ENCODE data around the gene PDE12. TPM values are rescaled to one million over a fixed set of nuclear protein-coding genes. Genes with fewer than 3 reads are reported as not detected.

Gene PDE12, protein sequence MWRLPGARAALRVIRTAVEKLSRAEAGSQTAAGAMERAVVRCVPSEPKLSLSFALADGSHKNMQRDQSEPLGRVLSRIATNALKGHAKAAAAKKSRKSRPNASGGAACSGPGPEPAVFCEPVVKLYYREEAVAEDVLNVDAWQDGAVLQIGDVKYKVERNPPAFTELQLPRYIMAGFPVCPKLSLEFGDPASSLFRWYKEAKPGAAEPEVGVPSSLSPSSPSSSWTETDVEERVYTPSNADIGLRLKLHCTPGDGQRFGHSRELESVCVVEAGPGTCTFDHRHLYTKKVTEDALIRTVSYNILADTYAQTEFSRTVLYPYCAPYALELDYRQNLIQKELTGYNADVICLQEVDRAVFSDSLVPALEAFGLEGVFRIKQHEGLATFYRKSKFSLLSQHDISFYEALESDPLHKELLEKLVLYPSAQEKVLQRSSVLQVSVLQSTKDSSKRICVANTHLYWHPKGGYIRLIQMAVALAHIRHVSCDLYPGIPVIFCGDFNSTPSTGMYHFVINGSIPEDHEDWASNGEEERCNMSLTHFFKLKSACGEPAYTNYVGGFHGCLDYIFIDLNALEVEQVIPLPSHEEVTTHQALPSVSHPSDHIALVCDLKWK
- total RNA-seq (15.9 and 17.2 TPM in 2 replicates), polyA plus RNA-seq (8.4 and 12.7 TPM in 2 replicates)

DNA sequence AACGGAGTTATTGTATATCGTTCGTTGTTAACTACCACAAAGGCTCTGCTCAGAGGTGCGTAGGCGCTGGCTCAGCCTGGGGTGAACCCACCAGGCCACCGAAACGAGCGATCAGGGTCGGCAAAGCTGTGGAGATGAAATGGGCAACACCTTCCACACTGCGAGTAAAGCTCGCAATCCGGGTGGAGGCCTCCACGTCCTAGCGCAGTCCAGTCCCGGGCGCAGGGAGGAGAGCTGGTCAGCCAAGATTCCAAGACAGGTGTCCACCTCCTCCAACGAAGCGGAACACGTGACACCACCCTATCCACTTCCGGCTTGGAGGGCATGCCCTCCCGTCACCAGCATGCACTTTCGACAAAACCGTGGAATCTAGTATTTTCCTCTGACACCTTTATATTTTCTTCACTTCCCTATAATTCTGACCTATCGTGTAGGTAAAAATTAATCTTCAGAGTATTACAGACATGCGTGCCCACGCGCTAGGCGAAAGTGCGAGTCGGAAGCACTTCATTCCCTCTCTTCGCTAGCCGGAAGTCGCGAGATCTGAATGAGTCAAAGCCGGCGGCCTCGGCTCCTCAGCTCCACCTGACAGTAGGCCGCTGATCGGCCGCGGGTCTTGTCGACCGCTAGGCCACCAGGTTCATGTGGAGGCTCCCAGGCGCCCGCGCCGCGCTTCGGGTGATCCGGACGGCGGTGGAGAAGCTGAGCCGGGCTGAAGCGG, at the start of gene PDE12:
Gene PDE12 (plus strand): TSS at position 537 of the 721 bp plus-strand sequence. CDS start 106 bp downstream, at position 643.
- DNase-seq (ENCODE audit: low spot score) = peak; percentile 92
- Histone ChIP-seq H3K4me1 (ENCODE audit: insufficient read depth) (peaks cover 5% of the 10 kb centered on the region), H3K27ac (peak within 1 kb of the TSS; percentile 90), H3K27me3 (no peaks in the 10 kb centered on the region), H3K79me2 (peaks cover 42% of the 10 kb centered on the region), H3K4me2 (peak within 1 kb of the TSS; percentile 98), H3K4me3 (peak within 1 kb of the TSS; percentile 77), H3K9me3 (ENCODE audit: low read depth) (no peaks in the 10 kb centered on the region), H4K20me1 (ENCODE audit: insufficient read depth, poor library complexity, severe bottlenecking) (peaks cover 3% of the 10 kb centered on the region), H2AFZ (peak within 1 kb of the TSS; percentile 97), H3K36me3 (replicated peaks; ENCODE audit: insufficient read depth, low read depth) (peaks cover 3% of the 10 kb centered on the region), H3K9me2 (replicated peaks; ENCODE audit: insufficient read depth) (no peaks in the 10 kb centered on the region)
- TF ChIP-seq, protein P1, sequence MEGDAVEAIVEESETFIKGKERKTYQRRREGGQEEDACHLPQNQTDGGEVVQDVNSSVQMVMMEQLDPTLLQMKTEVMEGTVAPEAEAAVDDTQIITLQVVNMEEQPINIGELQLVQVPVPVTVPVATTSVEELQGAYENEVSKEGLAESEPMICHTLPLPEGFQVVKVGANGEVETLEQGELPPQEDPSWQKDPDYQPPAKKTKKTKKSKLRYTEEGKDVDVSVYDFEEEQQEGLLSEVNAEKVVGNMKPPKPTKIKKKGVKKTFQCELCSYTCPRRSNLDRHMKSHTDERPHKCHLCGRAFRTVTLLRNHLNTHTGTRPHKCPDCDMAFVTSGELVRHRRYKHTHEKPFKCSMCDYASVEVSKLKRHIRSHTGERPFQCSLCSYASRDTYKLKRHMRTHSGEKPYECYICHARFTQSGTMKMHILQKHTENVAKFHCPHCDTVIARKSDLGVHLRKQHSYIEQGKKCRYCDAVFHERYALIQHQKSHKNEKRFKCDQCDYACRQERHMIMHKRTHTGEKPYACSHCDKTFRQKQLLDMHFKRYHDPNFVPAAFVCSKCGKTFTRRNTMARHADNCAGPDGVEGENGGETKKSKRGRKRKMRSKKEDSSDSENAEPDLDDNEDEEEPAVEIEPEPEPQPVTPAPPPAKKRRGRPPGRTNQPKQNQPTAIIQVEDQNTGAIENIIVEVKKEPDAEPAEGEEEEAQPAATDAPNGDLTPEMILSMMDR (IDR thresholded peaks at IDR 0.05; ENCODE audit: poor library complexity) = no peak
- no peak for TF ChIP-seq EZH2 (IDR thresholded peaks at IDR 0.05; ENCODE audit: borderline replicate concordance)
- TF ChIP-seq EZH2phosphoT487 (IDR thresholded peaks at IDR 0.05; ENCODE audit: low read depth, severe bottlenecking, unreplicated experiment) = no peak
- 25% methylated on average over 54 of the region's 54 CpGs for WGBS (ENCODE audit: low lambda C conversion rate, missing lambda C conversion rate)

GRCh38 chr3:57512166-57512565, 43.9 kb upstream of the PDE12 start:
- no peaks in the 10 kb centered on the region for H3K79me2 ChIP-seq
- H3K9me3 ChIP-seq (ENCODE audit: low read depth) = no peaks in the 10 kb centered on the region
- WGBS (ENCODE audit: low lambda C conversion rate, missing lambda C conversion rate) = 73% methylated on average over 2 of the region's 2 CpGs
- no peaks in the 10 kb centered on the region for H3K9me2 ChIP-seq (replicated peaks; ENCODE audit: insufficient read depth)
- no peak overlapping the region for H3K4me3 ChIP-seq
- H4K20me1 ChIP-seq (ENCODE audit: insufficient read depth, poor library complexity, severe bottlenecking) = no peaks in the 10 kb centered on the region
- H3K4me2 ChIP-seq = no peak overlapping the region
- H2AFZ ChIP-seq = no peak overlapping the region
- no peaks in the 10 kb centered on the region for H3K36me3 ChIP-seq (replicated peaks; ENCODE audit: insufficient read depth, low read depth)
- no peaks in the 10 kb centered on the region for H3K4me1 ChIP-seq (ENCODE audit: insufficient read depth)
- no peak for TF ChIP-seq EZH2phosphoT487 (IDR thresholded peaks at IDR 0.05; ENCODE audit: low read depth, severe bottlenecking, unreplicated experiment)
- TF ChIP-seq, protein P1 (IDR thresholded peaks at IDR 0.05; ENCODE audit: poor library complexity) = no peak
- TF ChIP-seq EZH2 (IDR thresholded peaks at IDR 0.05; ENCODE audit: borderline replicate concordance) = no peak
- H3K27me3 ChIP-seq = no peaks in the 10 kb centered on the region
- no peak overlapping the region for H3K27ac ChIP-seq
- no peak for DNase-seq (ENCODE audit: low spot score)

GRCh38 chr3:57518276-57518915, 37.7 kb upstream of the PDE12 start:
- 72% methylated on average over 3 of the region's 3 CpGs for WGBS (ENCODE audit: low lambda C conversion rate, missing lambda C conversion rate)
- DNase-seq (ENCODE audit: low spot score) = no peak
- Histone ChIP-seq H4K20me1 (ENCODE audit: insufficient read depth, poor library complexity, severe bottlenecking) (no peaks in the 10 kb centered on the region), H3K36me3 (replicated peaks; ENCODE audit: insufficient read depth, low read depth) (no peaks in the 10 kb centered on the region), H3K9me3 (ENCODE audit: low read depth) (no peaks in the 10 kb centered on the region), H2AFZ (no peak overlapping the region), H3K27ac (no peak overlapping the region), H3K27me3 (no peaks in the 10 kb centered on the region), H3K9me2 (replicated peaks; ENCODE audit: insufficient read depth) (no peaks in the 10 kb centered on the region), H3K4me2 (no peak overlapping the region), H3K79me2 (no peaks in the 10 kb centered on the region), H3K4me1 (ENCODE audit: insufficient read depth) (no peaks in the 10 kb centered on the region), H3K4me3 (no peak overlapping the region)
- TF ChIP-seq EZH2phosphoT487 (IDR thresholded peaks at IDR 0.05; ENCODE audit: low read depth, severe bottlenecking, unreplicated experiment) = no peak
- TF ChIP-seq, protein P1 (IDR thresholded peaks at IDR 0.05; ENCODE audit: poor library complexity) = no peak
- TF ChIP-seq EZH2 (IDR thresholded peaks at IDR 0.05; ENCODE audit: borderline replicate concordance) = no peak
